ENCODE data around the gene GRIK5.

GRIK5 gene

DNA sequence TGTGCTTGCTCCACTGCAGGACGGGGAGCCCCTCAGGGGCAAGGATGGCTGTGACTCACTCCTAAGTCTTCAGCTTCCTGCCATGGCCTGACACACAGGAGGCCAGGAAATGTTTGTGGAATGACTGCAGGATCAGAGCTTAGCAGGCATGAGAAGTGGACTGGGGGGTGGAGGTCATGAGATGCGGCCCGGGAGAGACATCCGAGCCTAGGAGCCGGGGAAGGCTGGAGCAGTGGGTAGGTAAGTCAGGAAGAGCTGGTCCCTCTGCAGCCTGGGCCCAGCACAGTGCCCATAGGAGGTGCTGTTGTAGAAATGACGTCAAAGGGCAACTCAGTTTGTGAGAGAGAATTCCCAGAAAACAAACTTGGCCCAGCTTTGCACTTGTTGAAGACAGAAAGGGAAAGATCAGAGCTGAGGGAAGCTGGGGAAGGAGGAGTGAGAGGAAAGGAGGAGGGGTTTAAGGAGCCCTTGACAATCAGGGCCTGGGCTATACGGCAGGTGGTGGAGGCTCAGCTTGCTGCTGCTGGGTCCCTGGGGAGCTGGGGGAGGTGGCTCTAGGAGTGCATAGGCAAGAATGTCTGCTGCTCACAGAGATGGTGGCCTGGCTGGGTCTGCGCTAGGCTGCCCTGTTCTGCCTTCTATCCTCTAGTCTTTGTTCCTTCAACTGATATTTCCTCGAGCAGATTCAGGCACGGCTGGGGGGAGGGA lies 43.8 kb upstream of the GRIK5 start:
- TF ChIP-seq, protein P1, sequence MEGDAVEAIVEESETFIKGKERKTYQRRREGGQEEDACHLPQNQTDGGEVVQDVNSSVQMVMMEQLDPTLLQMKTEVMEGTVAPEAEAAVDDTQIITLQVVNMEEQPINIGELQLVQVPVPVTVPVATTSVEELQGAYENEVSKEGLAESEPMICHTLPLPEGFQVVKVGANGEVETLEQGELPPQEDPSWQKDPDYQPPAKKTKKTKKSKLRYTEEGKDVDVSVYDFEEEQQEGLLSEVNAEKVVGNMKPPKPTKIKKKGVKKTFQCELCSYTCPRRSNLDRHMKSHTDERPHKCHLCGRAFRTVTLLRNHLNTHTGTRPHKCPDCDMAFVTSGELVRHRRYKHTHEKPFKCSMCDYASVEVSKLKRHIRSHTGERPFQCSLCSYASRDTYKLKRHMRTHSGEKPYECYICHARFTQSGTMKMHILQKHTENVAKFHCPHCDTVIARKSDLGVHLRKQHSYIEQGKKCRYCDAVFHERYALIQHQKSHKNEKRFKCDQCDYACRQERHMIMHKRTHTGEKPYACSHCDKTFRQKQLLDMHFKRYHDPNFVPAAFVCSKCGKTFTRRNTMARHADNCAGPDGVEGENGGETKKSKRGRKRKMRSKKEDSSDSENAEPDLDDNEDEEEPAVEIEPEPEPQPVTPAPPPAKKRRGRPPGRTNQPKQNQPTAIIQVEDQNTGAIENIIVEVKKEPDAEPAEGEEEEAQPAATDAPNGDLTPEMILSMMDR (IDR thresholded peaks at IDR 0.05) = no peak

DNA sequence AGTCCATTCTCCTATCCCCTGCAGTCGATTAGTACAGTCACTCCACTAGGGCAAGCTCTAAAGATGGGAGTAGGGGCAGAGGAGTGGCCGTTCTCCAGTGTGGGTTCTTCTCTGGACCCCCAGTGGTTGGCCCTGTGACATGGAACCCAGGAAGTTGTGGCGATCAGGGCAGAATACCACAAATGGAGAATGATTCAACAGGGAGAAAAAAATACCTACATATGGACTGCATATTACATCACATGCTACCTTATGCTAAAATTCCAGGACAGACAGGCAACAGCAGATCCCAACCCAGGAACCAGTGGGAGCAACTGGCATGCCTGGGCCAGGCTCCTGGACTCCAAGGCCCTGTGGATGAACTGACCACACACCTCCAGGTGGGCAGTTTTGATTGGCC lies 41.8 kb upstream of the GRIK5 start:
- TF ChIP-seq, protein P1 (IDR thresholded peaks at IDR 0.05) = no peak

DNA sequence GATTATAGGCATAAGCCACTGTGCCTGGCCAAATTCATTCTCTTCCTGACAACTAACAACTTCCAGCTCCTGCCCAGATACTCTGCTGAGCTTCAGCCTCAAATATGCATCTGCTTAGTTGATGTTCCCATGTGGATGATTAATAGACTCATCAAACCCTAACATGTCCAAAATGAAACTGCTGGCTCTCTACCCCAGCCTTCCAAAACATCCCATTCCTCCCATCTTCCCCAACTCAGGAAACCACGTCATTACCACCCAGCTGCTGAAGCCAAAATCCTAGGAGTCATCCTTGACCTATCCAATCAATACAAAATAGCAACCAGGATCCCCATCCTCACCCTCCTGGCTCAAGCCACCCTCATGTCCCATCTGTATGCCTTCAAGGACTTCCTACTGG lies 41.4 kb upstream of the GRIK5 start:
- TF ChIP-seq, protein P1 (IDR thresholded peaks at IDR 0.05) = no peak

DNA sequence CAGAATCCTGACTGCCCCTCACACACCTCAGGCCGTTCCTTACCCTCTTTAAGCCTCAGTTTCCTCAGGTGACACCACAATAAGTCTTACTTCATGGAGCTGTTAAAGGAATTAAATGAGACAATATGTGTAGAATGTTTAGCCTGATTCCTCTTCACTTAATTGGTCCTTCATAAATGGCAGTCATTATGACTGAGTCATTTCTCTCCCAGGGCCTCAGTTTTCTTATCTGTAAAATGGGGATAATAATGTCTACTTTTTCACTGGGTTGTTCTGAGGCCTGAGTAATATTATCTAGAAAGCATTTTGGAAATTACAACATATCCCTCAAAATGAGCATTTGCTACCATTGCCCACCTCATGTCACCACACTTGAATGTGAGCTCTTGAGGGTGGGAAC lies 40.7 kb upstream of the GRIK5 start:
- TF ChIP-seq, protein P1 (IDR thresholded peaks at IDR 0.05) = no peak

DNA sequence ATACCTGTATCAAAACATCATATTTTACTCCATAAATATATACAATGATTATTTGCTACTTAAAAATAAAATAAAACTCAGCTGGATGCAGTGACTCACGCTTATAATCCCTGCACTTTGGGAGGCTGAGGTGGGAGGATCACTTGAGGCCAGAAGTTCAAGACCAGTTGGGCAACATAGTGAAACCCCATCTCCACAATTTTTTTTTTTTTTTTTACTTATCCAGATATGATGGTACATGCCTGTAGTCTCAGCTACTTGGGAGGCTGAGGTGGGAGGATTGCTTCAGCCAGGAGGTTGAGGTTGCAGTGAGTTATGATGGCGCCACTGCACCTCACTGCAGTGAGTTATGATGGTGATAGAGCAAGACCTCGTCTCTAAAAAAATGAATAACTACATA lies 39.9 kb upstream of the GRIK5 start:
- TF ChIP-seq, protein P1 (IDR thresholded peaks at IDR 0.05) = no peak

DNA sequence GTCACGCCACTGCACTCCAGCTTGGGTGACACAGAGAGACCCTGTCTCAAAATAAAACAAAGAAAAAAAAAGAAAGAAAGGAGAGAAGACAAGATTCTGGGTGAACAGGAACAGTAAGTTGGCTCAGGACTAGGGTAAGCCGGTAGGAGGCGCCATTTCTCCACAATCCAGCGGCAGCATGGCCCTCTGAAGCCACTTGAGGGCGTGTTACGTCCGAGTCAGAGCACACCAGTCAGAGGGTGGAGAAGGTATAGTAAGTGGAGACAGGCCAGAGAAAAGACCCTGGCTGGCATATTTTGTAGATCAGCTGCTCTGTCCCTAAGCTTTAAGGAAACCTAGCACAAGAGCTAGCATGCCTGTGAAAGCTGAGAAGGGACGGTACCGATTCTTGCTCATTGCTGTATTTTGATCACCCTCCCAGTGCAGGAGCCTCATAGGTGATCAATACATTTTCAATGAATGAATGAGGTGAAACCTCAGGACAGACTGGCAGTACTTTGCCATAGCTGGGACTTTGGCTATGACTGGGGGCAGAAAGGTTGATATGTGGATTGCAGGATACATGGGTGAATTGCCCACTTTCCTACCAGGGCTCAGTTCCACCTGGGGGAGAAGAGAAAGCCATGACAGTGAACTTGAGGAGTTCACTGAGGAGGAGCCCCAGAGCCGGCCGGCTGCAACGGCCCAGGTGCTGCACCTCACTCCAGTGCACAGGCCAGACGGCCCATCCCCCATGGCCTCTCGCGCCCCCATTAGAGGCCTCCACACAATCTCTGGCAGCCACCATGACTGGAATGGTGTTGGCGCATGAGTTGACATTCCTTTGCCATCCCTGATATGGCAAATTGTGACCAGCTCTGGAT lies 38.8 kb upstream of the GRIK5 start:
- TF ChIP-seq, protein P1 (IDR thresholded peaks at IDR 0.05) = peak; percentile 87

DNA sequence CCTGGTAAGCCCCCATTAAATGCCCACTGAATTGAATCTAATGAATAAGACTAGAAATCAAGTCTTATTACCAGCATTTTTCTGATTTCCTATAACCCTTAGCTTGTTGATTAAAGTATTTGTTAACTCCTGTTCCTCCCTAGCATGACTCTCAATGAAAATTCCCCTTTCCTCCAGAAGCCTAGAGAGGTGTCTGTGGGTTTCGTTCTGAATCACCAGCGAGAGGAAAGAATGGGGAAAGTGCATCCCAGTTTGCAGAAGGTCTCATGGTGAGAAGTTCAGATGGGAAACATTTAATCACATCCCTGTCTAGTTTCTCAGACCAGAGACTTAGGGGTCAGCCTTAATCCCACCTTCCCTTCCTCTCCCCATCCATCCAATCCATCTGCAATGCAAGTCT lies 35.4 kb upstream of the GRIK5 start:
- TF ChIP-seq, protein P1 (IDR thresholded peaks at IDR 0.05) = no peak
